NK-92 (cell line): Measurements from ENCODE around the gene ASB10.

ENCODE experiments used
- DNase-seq: peaks from one replicate; lab custom pipeline; 2025; ENCODE audit not compliant: unreplicated experiment; lab: John Stamatoyannopoulos, UW

Gene ASB10

DNA sequence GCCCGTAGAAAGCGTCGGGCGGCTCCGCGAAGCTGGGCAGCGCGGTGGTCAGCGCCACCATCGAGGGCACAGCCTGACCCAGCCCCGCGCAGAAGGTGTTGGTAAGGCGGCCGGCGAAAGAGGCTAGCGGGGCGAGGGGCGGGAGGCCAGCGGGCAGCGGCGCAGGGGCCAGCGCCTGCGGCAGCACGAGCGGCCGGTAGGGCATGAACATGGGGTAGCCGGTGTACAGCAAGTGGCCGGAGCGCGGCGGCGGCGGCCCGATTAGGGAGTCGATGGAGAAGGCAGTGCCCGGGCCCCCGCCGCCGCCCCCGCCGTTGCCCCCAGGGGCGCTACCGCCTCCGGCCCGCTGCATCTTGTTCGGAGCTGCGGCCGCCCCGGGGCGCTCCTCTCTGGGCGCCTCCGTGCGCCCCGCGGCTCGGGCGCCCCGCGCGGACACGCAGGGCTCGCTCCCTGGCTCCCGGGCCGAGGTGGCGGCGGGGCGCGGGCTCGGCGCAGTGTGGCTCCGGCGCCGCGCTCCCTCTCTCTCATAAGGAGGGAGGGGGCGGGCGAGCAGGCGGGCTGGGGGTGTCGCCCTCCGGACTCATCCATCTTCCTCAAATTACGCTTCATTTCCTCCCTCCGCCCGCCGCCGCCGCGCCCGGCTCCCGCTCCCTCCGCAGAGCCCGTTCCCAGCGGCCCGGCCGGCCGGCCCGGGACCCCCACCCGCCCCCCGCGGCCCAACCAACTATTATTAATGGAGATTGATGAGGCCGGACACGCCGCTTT lies 19.7 kb downstream of the ASB10 start, which contains the start of gene GBX1:
GBX1 (minus strand) TSS at position 498 of the 765 bp plus-strand sequence; CDS start at position 352, 146 bp downstream.
- no peak for DNase-seq

DNA sequence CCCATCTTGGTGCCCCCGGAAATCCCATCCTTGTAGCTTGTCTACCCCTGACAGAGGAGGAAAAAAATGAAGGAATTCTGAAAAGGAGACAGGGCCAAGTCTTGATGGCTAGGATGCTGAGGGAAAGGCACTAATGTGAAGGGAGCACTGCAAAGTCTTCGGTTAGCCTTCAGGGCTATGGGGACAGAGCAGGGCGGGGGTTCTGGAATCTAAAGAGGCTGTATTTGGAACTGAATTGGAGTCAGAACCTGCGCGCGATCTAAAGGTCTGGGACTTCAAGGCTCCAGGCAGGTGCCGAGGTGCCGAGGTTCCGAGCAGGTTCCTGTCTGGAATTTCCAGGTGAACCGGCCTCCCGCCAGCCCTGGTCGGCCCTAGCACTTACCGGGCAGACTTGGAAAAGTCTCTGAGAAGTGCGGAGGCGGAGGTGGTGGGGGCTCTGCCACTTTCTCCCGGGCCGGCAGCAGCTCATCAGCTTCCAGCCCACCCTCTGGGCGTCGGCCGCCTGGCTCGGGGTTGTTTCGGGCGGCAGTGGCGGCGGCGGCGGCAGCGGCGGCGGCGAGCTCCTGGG lies 20.3 kb downstream of the ASB10 start:
- DNase-seq, result no peak

- DNase-seq, result no peak
Measured at GRCh38 chr7:151161757-151162156, 25.3 kb downstream of the ASB10 start.

DNA sequence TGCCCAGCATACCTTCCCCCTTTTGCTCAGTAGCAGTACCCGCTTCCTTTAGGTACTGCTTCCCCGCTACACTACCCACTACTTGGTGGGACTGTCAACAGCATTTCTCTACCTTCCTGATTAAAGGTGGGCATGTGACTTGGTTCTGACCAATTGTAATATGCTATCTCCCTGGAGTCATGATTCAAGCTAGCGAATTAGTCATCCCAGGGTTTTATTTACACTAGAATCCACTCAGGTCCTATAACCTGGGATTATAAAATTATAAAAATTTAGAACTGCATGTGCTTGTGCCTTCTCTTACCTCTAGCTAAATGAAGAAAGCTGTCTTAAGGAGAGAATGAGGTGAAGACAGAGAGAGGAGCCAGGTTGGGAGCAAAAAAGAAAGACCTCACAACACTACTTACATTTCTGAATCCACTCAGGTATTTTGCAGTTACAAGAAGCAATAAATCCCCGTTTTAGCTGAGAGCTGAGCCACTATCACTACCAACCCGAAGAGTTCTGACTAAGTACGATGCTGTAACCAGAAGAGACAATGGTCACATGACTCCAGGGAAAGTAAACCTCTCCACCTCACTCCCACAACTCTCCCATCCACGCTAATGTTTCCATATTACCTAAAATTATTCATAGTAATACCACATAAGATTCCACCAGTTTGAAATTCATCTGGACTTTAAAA lies 29.3 kb downstream of the ASB10 start:
- no peak for DNase-seq

GRCh38 chr7:151152643-151153513 lies 34.2 kb downstream of the ASB10 start:
- no peak for DNase-seq

DNA sequence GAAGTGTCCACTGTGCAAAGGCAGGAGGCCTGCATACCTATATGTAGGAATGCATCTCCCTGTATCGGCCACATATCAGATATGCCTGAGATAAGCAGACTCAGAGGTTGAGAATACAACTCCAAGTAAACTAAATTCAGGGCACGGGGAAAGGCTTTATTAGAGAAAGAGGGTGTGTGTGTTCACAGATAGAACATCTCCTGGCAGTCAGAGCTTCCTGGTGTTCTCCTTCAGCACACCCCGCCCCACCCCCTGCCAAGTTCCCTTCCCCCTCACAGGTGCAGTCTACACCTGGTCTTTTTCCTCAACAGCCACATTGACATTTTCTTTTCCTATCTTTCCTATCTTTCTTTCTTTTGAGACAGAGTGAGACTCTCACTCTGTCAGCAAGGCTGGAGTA lies 36.7 kb downstream of the ASB10 start:
- DNase-seq, result no peak

- DNase-seq, result no peak
Measured at GRCh38 chr7:151148319-151149259, 38.5 kb downstream of the ASB10 start.

DNA sequence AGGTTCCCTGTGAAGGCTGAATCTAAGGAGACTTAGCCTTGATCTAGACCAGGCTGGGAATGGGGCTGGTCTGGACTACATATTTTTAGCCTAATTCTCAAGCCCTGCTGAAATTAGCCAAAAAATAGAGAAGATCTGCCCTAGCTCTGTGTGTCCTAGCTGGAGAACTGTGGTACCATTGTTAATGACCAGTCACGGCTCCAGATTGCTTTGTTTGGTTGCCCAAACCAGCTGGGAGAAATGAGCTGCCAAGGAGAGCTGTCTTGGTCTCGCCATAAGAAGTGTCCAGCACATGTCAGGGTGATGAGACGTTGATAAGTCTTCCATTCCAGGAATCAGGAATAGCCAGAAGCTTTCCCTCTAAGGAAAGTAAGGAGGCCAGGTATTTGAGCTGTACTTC lies 40.3 kb downstream of the ASB10 start:
- DNase-seq, result no peak

GRCh38 chr7:151144387-151144786 lies 42.7 kb downstream of the ASB10 start:
- no peak for DNase-seq

DNA sequence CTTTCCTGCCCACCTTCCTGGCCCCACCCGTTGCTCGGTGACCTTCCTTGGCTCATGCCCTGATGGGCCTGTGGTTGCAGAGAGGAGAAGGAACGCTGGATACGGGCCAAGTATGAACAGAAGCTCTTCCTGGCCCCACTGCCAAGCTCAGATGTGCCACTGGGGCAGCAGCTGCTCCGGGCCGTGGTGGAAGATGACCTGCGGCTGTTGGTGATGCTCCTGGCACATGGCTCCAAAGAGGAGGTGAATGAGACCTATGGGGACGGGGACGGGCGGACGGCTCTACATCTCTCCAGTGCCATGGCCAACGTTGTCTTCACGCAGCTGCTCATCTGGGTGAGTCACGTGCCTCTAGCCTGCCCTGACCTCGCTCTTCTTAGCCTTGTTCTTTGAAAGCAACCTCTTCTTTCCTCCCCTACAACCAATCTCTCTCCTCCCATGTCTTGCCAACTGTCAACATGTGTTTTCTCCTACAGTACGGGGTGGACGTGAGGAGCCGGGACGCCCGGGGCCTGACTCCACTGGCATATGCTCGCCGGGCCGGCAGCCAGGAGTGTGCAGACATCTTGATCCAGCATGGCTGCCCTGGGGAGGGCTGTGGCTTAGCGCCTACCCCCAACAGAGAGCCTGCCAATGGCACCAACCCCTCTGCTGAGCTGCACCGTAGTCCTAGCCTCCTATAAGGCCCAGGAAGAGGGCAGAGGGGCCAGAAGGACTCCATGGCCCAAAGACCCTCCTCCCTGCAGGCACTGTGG lies 43.6 kb downstream of the ASB10 start:
- DNase-seq, result no peak

- no peak for DNase-seq
Measured at GRCh38 chr7:151142686-151143040, 44.4 kb downstream of the ASB10 start.

DNA sequence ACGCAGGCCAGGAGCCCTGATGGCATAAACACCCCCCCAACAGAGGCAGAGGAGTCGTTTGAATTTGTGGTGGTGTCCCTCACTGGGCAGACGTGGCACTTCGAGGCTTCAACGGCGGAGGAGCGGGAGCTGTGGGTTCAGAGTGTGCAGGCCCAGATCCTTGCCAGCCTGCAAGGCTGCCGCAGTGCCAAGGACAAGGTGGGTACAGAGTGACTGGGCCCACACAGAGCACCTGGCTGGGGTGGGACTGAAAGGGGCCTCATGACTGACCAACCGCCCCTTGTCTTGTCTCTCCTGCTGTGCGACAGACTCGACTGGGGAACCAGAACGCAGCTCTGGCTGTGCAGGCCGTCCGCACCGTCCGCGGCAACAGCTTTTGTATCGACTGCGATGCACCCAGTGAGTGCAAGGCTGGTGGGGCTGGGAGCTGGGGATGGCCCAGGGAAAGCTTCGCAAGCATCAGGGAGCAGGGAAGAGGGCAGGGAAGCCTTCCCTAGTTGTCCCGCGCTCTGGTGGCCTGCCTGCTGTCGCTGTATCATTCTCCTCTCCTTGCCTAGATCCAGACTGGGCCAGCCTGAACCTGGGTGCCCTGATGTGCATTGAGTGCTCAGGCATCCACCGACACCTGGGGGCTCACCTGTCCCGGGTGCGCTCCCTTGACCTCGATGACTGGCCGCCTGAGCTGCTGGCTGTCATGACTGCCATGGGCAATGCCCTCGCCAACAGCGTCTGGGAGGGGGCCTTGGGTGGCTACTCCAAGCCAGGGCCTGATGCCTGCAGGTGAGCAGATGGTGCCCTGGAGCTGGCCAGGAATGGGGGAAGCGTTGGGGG lies 45.0 kb downstream of the ASB10 start:
- DNase-seq, result no peak

DNA sequence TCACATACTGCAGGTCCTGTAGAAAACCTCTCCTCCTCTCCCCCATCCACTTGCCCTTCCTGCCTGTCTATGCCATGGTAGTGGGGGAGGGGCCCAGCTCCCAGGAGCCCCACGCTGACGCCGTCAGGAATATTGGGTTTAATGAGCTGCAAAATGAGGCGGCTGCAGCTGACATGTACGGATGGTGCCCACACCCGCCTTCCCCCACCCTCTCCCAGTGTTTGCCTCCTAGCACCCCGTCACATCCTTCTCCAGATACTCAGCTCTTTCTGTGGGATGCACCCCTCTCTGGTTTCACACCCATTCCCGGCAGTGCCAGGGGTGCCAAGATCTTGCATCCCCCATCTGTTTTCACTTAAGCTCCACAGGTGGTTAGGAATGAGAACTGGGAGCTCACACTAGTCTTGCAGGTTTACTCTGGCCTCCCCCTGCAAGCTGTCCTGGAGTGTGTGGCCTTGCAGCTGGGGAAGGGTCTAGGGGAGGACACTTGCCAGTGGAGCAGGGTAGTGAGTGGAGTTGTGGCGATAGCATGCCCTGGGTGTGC lies 45.7 kb downstream of the ASB10 start:
- no peak for DNase-seq

DNA sequence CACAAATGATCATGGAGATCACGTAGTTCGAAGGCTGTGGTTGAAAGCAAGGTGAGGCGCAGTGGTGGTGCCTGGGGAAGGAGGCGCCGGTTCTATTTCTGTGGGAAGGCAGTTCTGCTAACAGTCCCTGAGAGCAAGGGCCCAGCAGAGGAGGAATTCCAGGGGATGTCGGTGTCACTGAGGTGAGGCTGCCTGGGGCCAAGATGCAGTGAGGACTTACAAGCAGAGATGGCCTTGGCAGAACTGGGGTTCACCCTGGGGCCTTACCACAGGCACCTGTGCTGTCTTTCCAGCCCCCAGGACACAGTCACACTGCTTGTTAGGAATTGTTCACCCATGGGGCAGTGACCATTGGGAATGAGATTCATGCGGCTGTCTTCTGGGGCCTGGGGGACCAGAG lies 46.2 kb downstream of the ASB10 start:
- no peak for DNase-seq

GRCh38 chr7:151139791-151140190 lies 47.3 kb downstream of the ASB10 start:
- no peak for DNase-seq

DNA sequence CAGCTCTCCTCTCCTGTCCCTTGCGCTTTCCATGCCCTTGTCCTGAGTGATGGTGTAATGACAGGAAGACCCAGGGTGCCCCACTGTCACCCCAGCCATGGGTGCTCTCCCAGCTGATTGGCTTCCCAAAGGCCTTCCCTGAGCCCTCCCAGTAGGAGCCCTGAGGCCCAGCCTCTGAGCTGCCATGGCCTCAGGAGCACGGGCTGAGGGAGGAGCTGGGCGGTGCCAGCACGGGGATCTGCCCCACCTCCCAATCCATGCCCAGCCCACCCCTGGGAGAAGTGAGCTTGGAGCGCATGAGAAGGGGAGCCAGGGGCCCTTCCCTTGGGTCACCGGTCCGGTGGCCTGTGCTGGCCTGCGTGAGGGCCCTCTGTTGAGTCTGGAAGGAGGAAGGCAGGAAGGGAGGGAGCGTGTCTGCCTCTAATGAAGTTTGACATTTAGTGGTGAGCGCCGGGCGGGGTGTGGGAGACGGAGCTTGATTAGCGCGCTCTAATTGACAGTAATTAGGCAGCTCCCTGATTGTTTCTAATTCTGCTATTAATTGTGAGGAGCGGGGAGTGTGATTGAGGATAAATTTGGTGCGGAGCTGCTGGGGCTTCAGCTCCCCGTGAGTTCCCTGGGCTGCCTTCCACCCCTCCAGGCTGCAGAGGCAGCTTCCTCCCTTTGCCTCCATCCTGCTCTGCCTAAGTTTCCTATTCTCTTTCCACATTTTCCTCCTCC lies 47.8 kb downstream of the ASB10 start:
- no peak for DNase-seq

- no peak for DNase-seq
Measured at GRCh38 chr7:151138153-151138851, 48.7 kb downstream of the ASB10 start.
